Femur (tissue), 1 donor: Measurements from ENCODE around the gene GRM1.

ENCODE experiments used
- DNase-seq: peaks from one replicate; pipeline ENCODE4 v3.0.0-alpha.2; 2017

GRM1 gene

DNA sequence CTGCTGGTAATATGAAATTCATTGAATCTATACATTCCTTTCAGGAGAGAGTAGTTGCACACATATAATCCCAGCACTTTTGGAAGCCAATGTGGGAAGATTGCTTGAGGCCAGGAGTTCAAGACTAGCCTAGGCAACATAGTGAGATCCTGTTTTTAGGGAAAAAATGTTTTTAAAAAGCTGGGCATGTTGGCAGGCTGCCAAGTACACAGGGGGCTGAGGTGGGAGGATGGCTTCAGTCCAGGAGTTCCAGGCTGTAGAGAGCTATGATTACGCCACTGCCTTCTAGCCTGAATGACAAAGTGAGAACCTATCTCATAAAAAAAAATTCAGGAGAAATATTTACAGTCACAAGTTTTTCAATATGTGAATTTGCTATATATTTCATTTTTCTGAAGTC lies 71.9 kb downstream of the GRM1 start:
- DNase-seq, result no peak

DNA sequence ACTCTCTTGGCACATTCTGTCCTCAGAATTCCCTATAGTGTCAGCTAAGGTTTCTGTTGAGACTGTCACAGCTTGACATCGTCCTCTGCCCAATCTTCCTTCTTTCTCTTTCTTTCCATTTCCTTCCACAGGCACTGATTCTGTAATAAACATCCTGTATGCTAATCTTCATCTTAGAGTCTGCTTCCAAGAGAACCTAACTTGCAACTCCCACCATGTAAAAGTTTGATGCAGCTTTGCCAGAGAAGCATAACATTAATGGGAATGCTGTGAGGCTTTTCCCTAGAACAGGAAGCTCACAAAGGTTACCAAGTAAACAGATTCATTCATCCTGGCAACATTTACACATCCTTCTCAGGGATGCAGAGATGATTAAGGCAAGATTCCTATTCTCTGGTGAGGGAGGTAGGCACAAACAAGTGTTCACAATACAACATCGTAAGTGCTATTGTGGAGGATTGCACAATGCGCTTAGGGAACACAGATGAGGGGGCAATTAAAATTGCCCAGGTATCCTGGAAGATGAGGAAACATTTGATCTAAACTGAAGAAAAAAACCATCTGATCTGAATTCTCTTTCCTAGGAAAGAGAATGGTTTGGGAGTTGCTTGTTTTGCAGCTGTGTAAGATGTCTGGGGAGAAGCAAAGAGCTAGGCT lies 74.7 kb downstream of the GRM1 start:
- DNase-seq, result no peak

DNA sequence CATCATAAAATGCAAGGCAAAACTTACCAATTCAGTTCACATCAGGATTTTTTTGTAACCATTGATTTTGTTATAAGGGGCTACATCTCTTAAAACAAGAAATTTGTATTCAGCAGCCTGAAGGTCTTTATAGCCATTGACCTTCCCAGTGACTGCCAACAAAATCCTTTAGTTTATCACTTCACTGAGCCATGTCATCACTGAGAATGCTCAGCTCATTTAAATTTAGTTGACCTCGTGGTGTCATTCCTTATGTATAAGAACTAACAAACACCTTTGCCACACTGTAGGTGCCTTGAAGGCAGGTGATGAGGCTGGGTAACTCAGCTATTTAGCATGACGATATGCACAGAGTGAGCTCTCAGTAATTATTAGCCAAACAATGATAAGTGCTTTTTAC lies 77.7 kb downstream of the GRM1 start:
- no peak for DNase-seq

DNA sequence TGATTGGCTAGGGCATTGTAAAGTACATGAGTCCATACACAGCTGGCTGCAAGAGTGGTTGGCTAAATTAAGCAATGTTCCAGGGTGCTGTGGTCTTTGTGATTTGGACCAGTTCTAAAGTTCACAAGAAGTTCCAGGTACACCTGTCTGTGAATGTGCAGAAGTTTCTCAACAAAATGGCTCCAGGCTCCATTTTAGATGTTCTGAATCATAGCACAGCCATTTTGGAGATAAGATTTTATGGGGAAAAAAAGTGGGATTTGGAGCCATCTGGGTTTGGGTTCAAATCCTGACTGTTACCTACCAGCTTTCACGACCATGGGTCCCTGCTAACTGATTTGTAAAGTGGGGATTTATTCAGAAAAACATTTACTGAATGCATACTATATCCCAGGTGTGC lies 82.1 kb downstream of the GRM1 start:
- DNase-seq, result no peak

DNA sequence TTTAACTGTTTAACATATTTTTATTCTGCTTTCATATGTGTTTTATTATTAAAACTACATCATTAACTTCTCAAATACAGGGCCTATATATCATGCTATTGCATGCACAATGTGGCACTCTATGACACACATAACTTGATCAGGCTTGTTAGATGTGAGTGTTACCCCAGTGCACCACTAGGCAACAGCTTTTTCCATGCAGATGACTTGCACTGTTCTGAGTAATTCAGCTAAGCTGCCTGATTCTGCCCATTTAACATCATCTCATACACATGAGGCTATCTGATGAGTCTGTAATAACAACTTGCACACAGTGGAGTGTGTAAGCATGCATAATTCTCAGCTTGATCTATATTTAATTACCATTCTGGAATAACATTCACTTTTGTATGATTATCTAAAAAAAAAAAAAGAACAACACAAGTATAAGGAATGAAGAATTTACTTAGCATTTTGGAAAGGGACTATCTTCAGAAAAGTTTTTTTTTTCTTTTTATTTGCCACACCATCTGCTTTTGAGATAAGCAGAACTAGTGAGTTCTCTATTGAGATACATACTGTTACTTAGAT lies 83.1 kb downstream of the GRM1 start:
- no peak for DNase-seq

DNA sequence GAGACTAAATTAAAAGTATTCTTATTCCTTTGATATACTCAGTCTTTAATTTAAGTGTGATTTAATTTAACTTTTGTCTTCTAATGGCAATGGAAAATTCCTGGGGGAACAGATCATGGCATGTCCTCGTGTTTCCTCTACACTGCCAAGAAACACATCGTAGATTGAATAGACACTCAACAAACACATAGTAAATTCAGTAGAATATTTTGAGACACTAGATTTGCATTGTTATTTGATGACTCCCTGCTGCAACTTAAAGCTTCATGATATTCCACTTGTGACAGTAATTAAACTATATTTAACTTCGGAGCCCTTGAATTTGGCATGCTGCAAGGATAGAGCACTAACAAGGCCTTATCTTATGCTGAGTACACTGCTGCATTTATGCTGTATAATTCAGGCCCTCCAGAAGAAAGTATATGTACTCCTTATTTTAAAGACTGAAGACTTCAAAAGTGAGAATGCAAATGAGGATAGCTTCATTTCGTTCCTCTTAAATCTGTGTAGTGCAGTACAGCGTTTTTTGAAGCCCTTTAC lies 84.3 kb downstream of the GRM1 start:
- DNase-seq, result no peak

DNA sequence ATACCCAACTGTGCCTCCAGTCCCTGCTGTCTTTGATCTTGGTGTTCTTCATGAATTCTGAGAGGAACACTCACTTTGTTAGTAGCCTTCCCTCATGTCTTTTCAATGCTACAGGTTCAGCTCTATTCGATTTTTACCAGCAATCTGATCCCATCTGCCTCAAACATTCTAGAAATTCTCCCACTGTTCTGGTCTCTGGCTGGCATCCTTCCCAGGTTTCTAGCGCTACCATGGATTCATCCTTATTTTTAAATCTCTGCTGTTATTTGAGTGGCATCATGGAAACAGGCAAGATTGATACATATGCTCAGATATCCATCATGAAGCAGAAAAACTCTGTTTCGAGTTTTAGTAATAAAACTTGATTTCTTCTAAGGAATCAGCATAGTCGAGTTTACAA lies 94.8 kb downstream of the GRM1 start:
- DNase-seq, result no peak

DNA sequence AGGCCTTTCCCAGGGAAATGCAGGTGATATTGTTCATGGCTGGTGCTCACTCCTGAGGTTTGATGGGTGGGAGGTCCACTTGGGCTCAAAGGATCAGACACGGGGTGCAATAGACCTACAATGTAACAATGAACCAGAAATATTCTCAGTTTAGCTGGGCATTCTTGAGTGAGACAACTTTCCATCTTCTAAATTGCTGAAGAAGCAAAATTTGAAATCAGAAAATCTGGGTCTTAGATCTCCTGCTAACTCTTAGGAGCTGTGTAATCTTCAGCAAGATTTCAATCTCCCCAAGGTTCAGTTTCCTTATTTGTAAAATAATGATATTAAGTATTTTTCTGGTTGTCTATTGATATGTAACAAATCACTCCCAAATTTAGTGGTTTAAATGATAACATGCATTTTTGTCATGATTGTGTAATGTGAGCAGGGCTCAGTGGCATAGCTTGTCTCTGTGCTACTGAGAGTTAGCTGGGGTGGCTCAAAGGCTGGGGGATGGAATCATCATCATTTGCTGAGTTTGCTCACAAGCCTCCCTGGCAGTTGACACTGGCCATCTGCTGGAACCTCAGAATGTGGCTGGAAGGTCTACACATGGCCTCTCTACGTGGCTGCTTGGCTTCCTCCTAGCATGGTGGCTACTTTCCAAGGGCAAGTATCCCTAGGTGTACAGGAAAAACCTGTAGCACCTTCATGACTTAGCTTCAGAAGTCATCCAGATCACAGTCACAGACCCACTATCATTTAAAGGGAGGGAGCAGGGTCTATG lies 98.8 kb downstream of the GRM1 start:
- DNase-seq, result no peak

DNA sequence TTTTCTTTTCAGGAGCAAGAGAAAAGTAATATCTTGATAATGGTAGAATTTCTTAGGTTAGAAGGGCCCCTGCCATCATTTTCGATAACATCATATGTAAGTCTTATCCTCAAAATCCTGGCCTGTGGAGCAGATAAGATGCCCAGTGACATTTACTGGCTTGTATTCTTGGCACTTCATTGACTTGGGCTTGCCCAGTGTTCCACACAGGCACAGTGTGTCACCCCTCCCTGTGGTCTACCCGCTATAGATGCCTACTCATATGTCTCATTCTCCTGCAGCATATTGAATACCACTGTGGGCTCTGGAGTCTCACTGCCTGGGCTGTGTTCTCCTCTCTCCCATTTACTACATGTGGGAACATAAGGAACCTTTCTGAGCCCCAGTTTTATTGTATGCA lies 105.0 kb downstream of the GRM1 start:
- no peak for DNase-seq

DNA sequence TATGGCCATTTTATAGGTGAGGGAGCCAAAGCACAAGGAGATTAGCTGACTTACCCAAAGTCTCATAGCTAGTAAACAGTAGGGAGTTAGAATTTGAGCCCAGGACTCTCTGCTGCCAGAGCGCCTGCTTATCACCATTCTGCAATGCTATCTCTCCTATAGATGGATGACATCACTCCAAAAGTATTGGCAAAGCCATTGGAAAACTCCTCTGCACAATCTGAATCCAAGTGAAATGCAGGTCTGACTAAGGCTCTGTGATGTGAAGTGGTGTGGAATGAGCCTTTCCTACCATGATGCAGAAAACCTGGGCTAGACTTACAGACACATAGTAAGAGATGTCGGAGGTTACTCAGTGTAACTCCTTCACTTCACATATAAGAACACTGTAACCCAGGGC lies 106.3 kb downstream of the GRM1 start:
- no peak for DNase-seq

DNA sequence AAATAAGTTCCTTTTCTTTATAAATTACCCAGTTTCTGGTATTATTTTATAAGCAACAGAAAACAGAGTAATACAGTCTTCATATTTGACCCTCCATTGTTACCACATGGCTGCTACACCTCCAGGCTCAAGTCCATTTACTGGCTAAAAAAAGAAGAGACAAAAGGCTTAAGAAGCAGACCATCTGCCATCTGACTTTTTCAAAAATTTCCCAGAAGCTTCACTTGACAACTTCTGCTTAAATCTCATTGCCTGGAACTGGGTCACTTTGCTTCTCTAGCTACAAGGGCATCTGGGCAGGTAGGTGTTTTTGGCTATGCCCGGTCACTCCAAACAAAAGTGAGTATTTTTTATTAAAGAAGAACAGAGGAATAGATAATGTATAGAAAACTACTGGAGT lies 118.0 kb downstream of the GRM1 start:
- DNase-seq, result no peak

DNA sequence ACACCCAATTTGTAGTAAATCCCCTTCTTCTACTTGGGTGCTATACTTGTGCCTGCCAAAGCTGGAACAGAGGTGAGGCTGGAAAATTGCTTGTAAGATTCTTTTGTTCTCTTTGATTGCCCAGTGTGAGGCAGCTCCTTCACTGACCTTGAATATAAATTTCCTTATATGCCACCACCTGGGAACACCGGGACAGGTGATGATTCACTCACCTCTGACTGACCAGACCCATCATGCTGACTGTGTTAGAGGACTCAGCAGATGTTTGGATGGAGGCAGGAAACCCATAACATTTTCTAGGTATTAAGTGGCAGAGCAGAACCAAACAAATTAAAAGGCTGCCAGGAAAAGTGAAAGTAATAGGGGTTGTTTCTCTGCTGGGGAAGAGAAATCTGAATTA lies 120.9 kb downstream of the GRM1 start:
- DNase-seq, result no peak

DNA sequence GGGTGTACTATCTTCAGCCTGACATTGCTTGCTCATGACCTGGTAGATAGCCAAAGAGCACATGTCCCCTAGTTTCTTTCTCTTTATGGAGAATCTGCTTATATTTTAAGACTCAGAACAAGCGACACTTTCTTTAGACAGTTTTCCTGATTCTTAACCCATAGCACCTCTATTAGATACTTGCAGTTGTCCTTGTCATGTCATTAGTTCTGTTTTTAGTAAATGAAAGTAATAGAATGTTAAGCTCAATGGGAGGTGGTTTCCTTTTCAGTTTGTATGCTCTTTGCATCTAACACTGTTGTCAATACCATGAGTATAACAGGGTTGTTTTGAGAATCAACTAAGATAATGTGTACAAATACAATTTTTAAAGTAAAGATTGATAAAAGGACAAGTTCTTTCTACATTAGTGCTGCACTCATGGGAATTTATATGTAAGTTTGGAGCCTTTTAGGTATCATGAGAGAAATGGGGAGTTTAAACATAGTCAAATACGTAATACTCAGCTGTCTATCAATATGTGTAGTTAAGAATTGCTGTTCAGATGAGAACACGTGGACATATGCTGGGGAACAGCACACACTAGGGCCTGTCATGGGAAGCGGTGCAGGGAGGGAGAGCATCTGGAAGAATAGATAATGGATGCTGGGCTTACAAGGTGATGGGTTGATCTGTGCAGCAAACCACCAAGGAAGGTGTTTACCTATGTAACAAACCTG lies 124.3 kb downstream of the GRM1 start:
- DNase-seq, result no peak

DNA sequence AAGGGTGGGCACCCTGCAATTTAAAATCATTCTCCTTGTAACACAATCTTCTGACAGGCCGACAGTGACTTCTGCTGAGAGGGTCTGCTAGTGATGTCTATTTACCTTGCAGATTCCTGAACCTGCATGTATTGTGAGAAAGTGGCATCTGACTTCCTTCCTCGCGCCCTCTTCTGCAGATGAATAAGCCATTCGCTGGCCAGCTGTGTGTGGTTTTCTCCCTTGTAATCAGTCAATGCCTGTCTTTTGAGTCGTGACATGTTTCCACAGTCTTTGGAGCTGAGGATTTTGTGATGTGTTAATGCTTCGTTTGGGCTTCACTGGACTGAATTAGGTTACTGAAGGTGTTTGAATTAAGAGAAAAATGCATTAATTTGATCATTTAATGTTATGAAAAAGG lies 125.3 kb downstream of the GRM1 start:
- no peak for DNase-seq

DNA sequence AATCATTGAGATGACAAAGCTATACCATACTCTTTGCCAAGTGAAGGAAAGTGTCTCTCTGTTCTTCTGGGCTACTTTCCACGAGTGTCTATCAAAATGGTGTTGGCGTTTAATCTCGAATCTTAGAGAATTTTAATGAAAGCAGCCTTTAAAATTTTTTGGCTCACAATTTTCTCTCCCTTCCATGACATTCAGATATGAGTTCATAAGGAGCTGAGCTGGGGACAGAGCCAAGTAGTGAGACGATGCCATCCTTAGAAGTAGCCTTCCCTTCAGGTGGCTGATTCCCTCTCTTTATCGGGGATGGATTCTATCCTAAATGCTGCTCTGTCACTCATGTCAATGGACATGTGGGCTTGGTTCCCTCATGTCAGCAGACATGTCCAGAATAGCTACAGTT lies 132.8 kb downstream of the GRM1 start:
- DNase-seq, result no peak

DNA sequence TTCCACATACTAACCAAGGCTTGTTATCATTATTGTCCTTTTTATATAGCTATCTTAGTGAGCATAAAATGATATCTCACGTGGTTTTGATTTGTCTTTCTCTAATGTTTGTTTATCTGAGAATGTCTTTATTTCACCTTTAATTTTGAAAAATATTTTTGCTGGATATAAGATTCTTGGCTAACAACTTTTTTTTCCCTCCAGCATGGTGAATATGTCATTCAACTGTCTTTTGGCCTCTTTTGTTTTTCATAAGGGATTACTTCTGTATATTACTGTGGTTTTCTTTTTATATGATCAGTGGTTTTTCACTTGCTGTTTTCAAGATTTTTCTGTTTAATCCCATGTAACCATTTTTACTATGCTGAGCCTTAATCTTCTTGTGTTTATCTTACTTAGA lies 141.0 kb downstream of the GRM1 start:
- no peak for DNase-seq

DNA sequence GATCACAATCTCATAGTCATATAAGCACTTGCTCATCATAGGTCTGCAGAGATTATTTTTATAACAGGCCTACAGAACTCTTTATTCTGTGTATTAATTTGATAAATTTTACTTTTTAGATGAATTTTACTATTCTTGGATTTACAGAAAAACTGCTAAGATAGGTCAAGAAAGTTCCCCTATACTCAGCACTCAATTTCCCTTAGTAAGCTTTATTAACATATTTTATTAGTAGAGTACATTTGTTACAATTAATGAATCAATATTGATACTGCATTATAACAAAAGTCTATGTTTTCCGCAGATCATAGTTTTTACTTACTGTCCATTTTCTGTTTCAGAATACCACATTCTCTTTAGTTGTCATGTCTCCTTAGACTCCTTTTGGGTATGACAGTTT lies 148.9 kb downstream of the GRM1 start:
- no peak for DNase-seq

DNA sequence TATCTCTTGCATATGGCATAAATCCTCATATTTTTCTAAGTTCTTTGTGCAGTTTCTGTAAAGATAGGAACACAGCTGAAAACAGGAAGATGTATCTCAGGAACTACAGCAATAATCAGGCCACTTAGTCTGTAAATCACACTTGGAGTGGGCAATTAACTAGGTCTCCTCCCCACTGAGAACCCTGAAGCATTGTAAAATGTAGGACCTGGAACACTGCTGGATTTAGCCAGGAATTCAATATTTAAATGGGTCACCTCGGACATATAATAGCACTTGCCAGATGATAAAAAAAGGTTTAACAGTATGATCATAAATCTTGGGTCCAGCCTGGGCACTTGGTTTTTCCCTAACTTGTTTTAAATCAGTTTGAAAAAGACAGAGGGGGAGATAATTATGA lies 155.0 kb downstream of the GRM1 start:
- DNase-seq, result no peak

DNA sequence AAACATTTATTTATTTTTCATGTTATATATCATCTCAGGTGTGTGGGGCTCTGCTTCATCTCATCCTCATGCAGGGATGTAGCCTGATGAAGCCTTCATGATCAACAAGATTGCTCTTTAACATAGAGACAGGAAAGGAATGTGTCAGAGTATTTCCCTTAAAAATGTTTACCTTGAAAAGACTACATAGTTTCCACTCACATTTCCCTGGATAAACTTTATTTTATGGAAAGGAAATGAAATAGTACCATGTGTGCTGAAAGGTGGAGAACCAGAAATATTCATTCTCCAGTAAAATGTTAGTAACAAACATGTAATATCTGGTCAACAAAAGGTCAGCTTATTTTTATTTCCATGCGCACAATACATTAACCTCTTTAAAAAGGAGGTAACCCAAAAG lies 155.8 kb downstream of the GRM1 start:
- DNase-seq, result no peak

DNA sequence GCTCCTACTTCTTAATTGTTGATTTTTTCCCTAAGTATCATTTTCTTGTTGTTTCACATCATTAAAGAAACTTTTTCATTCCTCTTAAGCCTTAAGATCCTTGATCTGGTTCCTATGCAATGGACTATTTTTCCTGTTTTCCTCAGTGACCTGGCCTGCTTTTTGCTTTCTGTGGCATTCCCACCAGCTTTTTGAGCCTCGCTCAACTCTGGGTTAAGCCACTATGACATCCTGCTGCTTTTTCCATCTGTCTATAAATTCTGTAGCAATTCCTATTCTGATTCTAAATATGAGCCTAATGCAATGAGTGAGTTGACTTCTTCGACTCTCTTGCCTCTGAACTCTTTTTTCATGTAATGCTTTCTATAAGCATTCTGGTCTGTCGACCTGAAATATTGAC lies 160.3 kb downstream of the GRM1 start:
- no peak for DNase-seq

DNA sequence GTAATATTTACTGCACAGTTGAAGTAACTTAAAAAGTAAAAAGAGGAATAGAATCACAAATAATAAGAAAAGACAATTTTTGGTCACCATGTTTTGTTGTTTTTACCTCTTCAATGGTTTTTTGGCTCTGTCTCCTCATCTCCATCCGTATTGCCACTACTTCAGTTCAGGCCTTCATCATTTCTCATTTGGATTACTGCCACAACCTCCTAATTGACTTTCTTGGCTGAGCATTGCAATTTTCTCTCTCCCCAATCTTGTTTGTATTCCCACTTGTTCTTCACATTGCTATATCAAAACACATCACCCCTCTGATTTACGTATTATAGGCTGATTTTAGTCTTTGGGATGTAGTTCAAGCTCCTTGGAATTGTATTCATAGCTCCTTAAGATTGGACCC lies 161.7 kb downstream of the GRM1 start:
- DNase-seq, result no peak

DNA sequence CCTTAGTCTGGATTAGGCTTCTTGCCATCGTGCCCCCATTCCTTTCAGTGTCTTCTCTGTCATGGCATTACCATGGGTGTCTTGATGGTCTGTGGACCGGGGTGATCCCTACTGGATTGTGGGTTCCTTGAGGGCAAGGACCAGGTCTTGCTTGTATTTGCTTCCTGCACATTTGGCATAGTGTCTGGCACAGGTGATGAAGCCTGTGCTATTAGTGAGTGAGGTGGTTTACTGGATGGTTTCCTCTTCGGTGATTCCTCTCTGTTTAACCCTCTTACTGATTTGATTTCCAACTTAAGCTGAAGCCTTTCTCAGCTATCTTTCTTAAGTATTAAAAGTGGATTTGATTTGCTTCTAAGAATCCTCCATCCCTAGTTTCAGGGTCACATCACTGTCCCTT lies 162.3 kb downstream of the GRM1 start:
- DNase-seq, result no peak

DNA sequence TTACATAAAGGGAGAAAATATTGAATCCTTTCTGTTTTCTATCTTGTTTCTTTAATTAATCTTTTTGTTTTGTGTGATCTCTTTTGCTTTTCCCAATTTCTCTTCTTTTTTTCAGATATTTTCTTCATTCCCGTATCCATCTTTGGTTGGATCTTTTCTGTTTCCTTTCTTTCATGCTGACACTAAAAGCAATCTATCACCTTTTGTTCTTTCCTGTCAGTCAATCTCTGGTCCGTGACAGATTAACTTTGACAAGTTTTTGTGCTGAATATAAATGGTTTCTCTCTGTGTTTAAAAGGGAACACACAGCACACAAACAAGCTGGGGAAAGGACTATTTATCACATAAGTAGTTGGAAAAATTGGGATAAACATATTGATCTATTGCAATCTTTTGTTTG lies 162.8 kb downstream of the GRM1 start:
- DNase-seq, result no peak

DNA sequence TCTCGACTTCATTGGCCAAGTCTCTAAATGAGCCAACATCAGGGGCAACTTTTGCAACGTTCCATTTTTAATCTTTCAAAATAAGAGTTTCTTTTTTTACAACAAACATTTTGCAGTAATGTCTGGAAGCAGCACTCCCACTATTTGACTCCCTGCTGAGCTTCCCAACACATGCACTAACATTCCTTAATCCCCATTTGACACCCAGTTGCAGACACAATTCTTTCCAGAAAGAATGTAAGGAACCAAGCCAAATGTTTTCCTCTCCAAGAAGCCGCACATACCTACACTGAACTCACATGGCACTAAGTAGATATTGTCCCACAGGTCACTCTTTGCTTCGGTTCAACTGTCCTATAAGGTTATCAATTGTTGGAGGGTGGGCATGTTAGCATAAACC lies 165.6 kb downstream of the GRM1 start:
- no peak for DNase-seq
